Stimulated activated CD8-positive, alpha-beta memory T cell treated with anti-CD3 and anti-CD28 coated beads, Interleukin-2, amount 100 ng/mL, for 48 hours (primary cell): ENCODE measurements around the gene RPP25L.
A peak's percentile ranks its signal among the peaks of the same experiment; 100 is the strongest.

Experiments
- DNase-seq, 2 donors: peaks; one replicate each; pipeline ENCODE4 v3.0.0-alpha.2; 2020; ENCODE audit warnings: low read depth in 2 of 2

The RPP25L gene

GRCh38 chr9:34568774-34569173 lies 43.1 kb downstream of the RPP25L start:
- DNase-seq = no peak

GRCh38 chr9:34568133-34568532 lies 43.8 kb downstream of the RPP25L start:
- DNase-seq = no peak

GRCh38 chr9:34566972-34567371 lies 44.9 kb downstream of the RPP25L start:
- DNase-seq = no peak

- DNase-seq = no peak
Observed at GRCh38 chr9:34566322-34566721, 45.6 kb downstream of the RPP25L start.

- DNase-seq = no peak
Observed at GRCh38 chr9:34565856-34566255, 46.0 kb downstream of the RPP25L start.

- DNase-seq = no peak
Observed at GRCh38 chr9:34564617-34565016, 47.3 kb downstream of the RPP25L start.

- DNase-seq = no peak
Observed at GRCh38 chr9:34563262-34563661, 48.6 kb downstream of the RPP25L start.

- DNase-seq = peak in 1 of 2 donors; percentile 29
Observed at GRCh38 chr9:34562135-34562745, 49.7 kb downstream of the RPP25L start.

- DNase-seq = no peak
Observed at GRCh38 chr9:34560599-34561214, 51.2 kb downstream of the RPP25L start.
